ENCODE measurements around the gene PABPN1.
A peak's percentile ranks its signal among the peaks of the same experiment; 100 is the strongest.

PABPN1 gene

GRCh38 chr14:23326491-23327332 is 5.5 kb downstream of the PABPN1 start:
- H3K27ac ChIP-seq = no peak overlapping the region
- TF ChIP-seq ZFX (IDR thresholded peaks at IDR 0.05) = no peak
- TF ChIP-seq CTCF (conservative IDR thresholded peaks at IDR 0.05) = no peak

- H3K27ac ChIP-seq = no peak overlapping the region
- no peak for TF ChIP-seq ZFX (IDR thresholded peaks at IDR 0.05)
- peak; percentile 87 for TF ChIP-seq CTCF (conservative IDR thresholded peaks at IDR 0.05)
Measured at GRCh38 chr14:23327947-23328744, 6.9 kb downstream of the PABPN1 start.

GRCh38 chr14:23335623-23336022 is 14.4 kb downstream of the PABPN1 start:
- H3K27ac ChIP-seq = no peak overlapping the region
- TF ChIP-seq CTCF (conservative IDR thresholded peaks at IDR 0.05) (no peak), ZFX (IDR thresholded peaks at IDR 0.05) (no peak)

GRCh38 chr14:23339506-23340268 is 18.4 kb downstream of the PABPN1 start:
- no peak for TF ChIP-seq CTCF (conservative IDR thresholded peaks at IDR 0.05)
- no peak for TF ChIP-seq ZFX (IDR thresholded peaks at IDR 0.05)
- no peak overlapping the region for H3K27ac ChIP-seq

GRCh38 chr14:23344481-23344880 is 23.2 kb downstream of the PABPN1 start:
- no peak for TF ChIP-seq ZFX (IDR thresholded peaks at IDR 0.05)
- TF ChIP-seq CTCF (conservative IDR thresholded peaks at IDR 0.05) = peak; percentile 9; the same call in 1 of the 2 replicates
- H3K27ac ChIP-seq = no peak overlapping the region

- TF ChIP-seq CTCF (conservative IDR thresholded peaks at IDR 0.05) (no peak; the same call in 1 of the 2 replicates), ZFX (IDR thresholded peaks at IDR 0.05) (no peak)
Measured at GRCh38 chr14:23345987-23346692, 24.9 kb downstream of the PABPN1 start.

More at GRCh38 chr14:23345987-23346692, 24.9 kb downstream of the PABPN1 start:
- H3K27ac ChIP-seq = no peak overlapping the region
